HepG2 (cell line): ENCODE data around the gene CNN3. TPM values are rescaled to one million over a fixed set of nuclear protein-coding genes. Genes with fewer than 3 reads are reported as not detected.

Experiments
- ATAC-seq: fragments of 200-7000 bp; cut with Tn5 transposase; 3 replicates; pipeline ENCODE4 v1.9.1; 2020; ENCODE audit warnings: mild to moderate bottlenecking, moderate library complexity
- BruUV-seq: library from RNA; stranded (reverse); fragments of 400-500 nt; replicated peaks from 2 replicates; lab custom pipeline; 2021; lab: Mats Ljungman, UMichigan
- CTCF ChIA-PET: fragments of 300-600 bp; formaldehyde crosslinking; extraction: SDS; loops from one replicate; lab custom pipeline; 2021; ENCODE audit warnings: low total read pairs, inconsistent platforms, low intra/inter-chr PET ratio; lab: Yijun Ruan, JAX
- POLR2A ChIA-PET: fragments of 350-600 bp; sonication (Branson Sonifier 250); formaldehyde crosslinking; loops from one replicate; lab custom pipeline; 2020; ENCODE audit warnings: antibody characterized with exemption, inconsistent platforms; lab: Yijun Ruan, JAX
- DNase-seq: peaks from one replicate; pipeline ENCODE4 v3.0.0-alpha.2; 2015; ENCODE audit warnings: low spot score
- FAIRE-seq: peaks from 3 replicates; lab custom pipeline; 2011; peaks lifted over from hg19 to GRCh38; lab: Jason Lieb, UNC
- H2AFZ ChIP-seq: one replicate; pipeline ENCODE4 v1.6.1; 2011; ENCODE audit warnings: low read length, inconsistent platforms
- H3K27ac ChIP-seq: fragments of 300-600 bp; 3 replicates; pipeline ENCODE4 v1.8.0; 2011; ENCODE audit warnings: mixed run types, mild to moderate bottlenecking, mixed read lengths, low read length, inconsistent platforms; ENCODE audit not compliant: insufficient read depth; ENCODE audit errors: extremely low read length
- H3K27me3 ChIP-seq, 2 experiments: fragments of 200-600 bp in 1 of 2; 2 replicates in 1 of 2; 3 replicates in 1 of 2; pipeline versions ENCODE4 v1.6.0 to v1.8.0; 2011; ENCODE audit warnings: low read length in 2 of 2, mild to moderate bottlenecking in 2 of 2, moderate library complexity in 2 of 2, inconsistent platforms in 1 of 2; ENCODE audit not compliant: insufficient read depth in 2 of 2, control insufficient read depth in 1 of 2
- H3K36me3 ChIP-seq, 2 experiments: fragments of 200-600 bp in 1 of 2; replicated peaks in 1 of 2; 2 replicates in 1 of 2; 3 replicates in 1 of 2; pipeline versions ENCODE4 v1.5.1 to v1.8.0; 2011; ENCODE audit warnings: low read length in 2 of 2, inconsistent platforms in 1 of 2; ENCODE audit not compliant: insufficient read depth in 2 of 2, control insufficient read depth in 1 of 2
- H3K4me1 ChIP-seq: 2 replicates; pipeline ENCODE4 v1.5.1; 2012; ENCODE audit warnings: low read length, inconsistent platforms; ENCODE audit not compliant: insufficient read depth
- H3K4me2 ChIP-seq: 2 replicates; pipeline ENCODE4 v1.6.0; 2011; ENCODE audit warnings: low read depth, low read length, inconsistent platforms
- H3K4me3 ChIP-seq, 3 experiments: fragments of 200-600 bp in 1 of 3; sonication (generic), shearing (Covaris generic) in 1 of 3; replicated peaks in 1 of 3; 2 replicates each; pipeline ENCODE4 v1.5.1; 2011 to 2016; ENCODE audit warnings: low read length in 3 of 3, inconsistent platforms in 2 of 3, low read depth in 2 of 3, mild to moderate bottlenecking in 2 of 3, control low read depth in 1 of 3, mixed read lengths in 1 of 3; ENCODE audit not compliant: insufficient read depth in 1 of 3
- H3K79me2 ChIP-seq: one replicate; pipeline ENCODE4 v1.6.1; 2011; ENCODE audit warnings: low read length, inconsistent platforms; ENCODE audit not compliant: insufficient read depth
- H3K9ac ChIP-seq: 2 replicates; pipeline ENCODE4 v1.6.0; 2011; ENCODE audit warnings: mild to moderate bottlenecking, low read depth, low read length, inconsistent platforms; ENCODE audit not compliant: insufficient read depth
- H3K9me3 ChIP-seq: 2 replicates; pipeline ENCODE4 v1.5.1; 2012; ENCODE audit warnings: mild to moderate bottlenecking, low read length
- H4K20me1 ChIP-seq: 2 replicates; pipeline ENCODE4 v1.6.0; 2011; ENCODE audit warnings: inconsistent platforms, mild to moderate bottlenecking, low read length, moderate library complexity; ENCODE audit not compliant: insufficient read depth
- ARID2 ChIP-seq: sonication (generic); formaldehyde crosslinking; IDR thresholded peaks from 2 replicates; pipeline ENCODE4 v1.8.1; 2022; ENCODE audit warnings: mild to moderate bottlenecking, missing genetic modification reagents, borderline replicate concordance
- ATF7 ChIP-seq, 2 experiments: fragments of 450-650 bp in 1 of 2; sonication (generic) in 1 of 2; formaldehyde crosslinking in 1 of 2; IDR thresholded peaks; 2 replicates each; pipeline versions ENCODE4 v1.4.0 to v1.6.1; 2016 to 2020; ENCODE audit warnings: antibody characterized with exemption in 1 of 2, mild to moderate bottlenecking in 1 of 2, missing genetic modification reagents in 1 of 2
- ETV5 ChIP-seq: IDR thresholded peaks from 2 replicates; pipeline ENCODE4 v1.6.1; 2018; ENCODE audit warnings: missing biosample characterization, missing genetic modification reagents, inconsistent platforms, borderline replicate concordance
- HNRNPUL1 ChIP-seq: fragments of 200-400 bp; formaldehyde crosslinking; IDR thresholded peaks from 2 replicates; pipeline ENCODE4 v1.6.1; 2017; ENCODE audit warnings: low read depth, mild to moderate bottlenecking, low read length, moderate library complexity
- KLF9 ChIP-seq: IDR thresholded peaks from 2 replicates; pipeline ENCODE4 v1.6.1; 2016; ENCODE audit warnings: low read depth
- KMT2A ChIP-seq: sonication (generic); formaldehyde crosslinking; IDR thresholded peaks from 2 replicates; pipeline ENCODE4 v1.4.0; 2020; ENCODE audit warnings: missing genetic modification reagents
- MEF2D ChIP-seq: sonication (generic); formaldehyde crosslinking; IDR thresholded peaks from 2 replicates; pipeline ENCODE4 v1.5.1; 2020; ENCODE audit warnings: mild to moderate bottlenecking, missing genetic modification reagents
- NFIB ChIP-seq: sonication (generic); formaldehyde crosslinking; IDR thresholded peaks from 2 replicates; pipeline ENCODE4 v1.9.0; 2021; ENCODE audit warnings: missing genetic modification reagents, mild to moderate bottlenecking, borderline replicate concordance
- THAP11 ChIP-seq: IDR thresholded peaks from 2 replicates; pipeline ENCODE4 v1.6.1; 2016; ENCODE audit warnings: missing biosample characterization, missing genetic modification reagents
- U2AF2 ChIP-seq: fragments of 200-400 bp; formaldehyde crosslinking; IDR thresholded peaks from 2 replicates; pipeline ENCODE4 v1.6.1; 2017; ENCODE audit warnings: low read depth, mild to moderate bottlenecking, low read length
- YEATS2 ChIP-seq: sonication (generic); formaldehyde crosslinking; IDR thresholded peaks from 2 replicates; pipeline ENCODE4 v1.4.0; 2020; ENCODE audit warnings: missing genetic modification reagents, borderline replicate concordance
- ZNF143 ChIP-seq: sonication (generic); formaldehyde crosslinking; IDR thresholded peaks from 2 replicates; pipeline ENCODE4 v1.4.0; 2020; ENCODE audit warnings: missing genetic modification reagents
- ZNF614 ChIP-seq: IDR thresholded peaks from 2 replicates; pipeline ENCODE4 v1.6.1; 2018; ENCODE audit warnings: missing biosample characterization, missing genetic modification reagents, inconsistent platforms, borderline replicate concordance
- ZNF660 ChIP-seq: sonication (generic); formaldehyde crosslinking; IDR thresholded peaks from 2 replicates; pipeline ENCODE4 v1.5.1; 2020; ENCODE audit warnings: mild to moderate bottlenecking, low read depth, missing genetic modification reagents, borderline replicate concordance
- WGBS: methylation state at CpG from one replicate; pipeline ENCODE4 v1.1.6; 2017; ENCODE audit warnings: low lambda C conversion rate; 5-methylcytosine and 5-hydroxymethylcytosine counted together
- in situ Hi-C: cut with HindIII; loops from 2 replicates; pipeline ENCODE4 v1.10.0; 2017; ENCODE audit warnings: low pct_unique_long_range_greater_than_20kb; ENCODE audit not compliant: extremely low pct_ligation_motif_present
- intact Hi-C: fragments of 100-400 bp; cut with micrococcal nuclease; formaldehyde crosslinking; loops from one replicate; pipeline ENCODE4 v1.10.0; 2022; ENCODE audit not compliant: unreplicated experiment
- polyA plus RNA-seq, 8 experiments: library from polyadenylated mRNA; depleted of rRNA in 3 of 8; stranded (reverse) in 7 of 8; unstranded in 1 of 8; fragments of >200 nt; fragmentation: Illumina TruSeq in 4 of 8; extraction: Trizol in 4 of 8; gene quantifications; 2 replicates each; pipeline versions ENCODE4 v1.2.1 to v1.2.3, GENCODE V29; 2011 to 2016; ENCODE audit warnings: low read depth in 4 of 8, missing spikeins in 1 of 8, mixed read lengths in 1 of 8; ENCODE audit not compliant: insufficient read depth in 1 of 8
- total RNA-seq, 5 experiments: library from RNA; depleted of rRNA; stranded (reverse); fragments of >200 nt; fragmentation: Illumina TruSeq; extraction: Trizol; gene quantifications; 2 replicates each; pipeline ENCODE4 v1.2.3, GENCODE V29; 2016; ENCODE audit warnings: low read depth in 1 of 5
- TF ChIP-seq, protein P1 (sequence below): sonication (generic); formaldehyde crosslinking; IDR thresholded peaks from 2 replicates; pipeline ENCODE4 v1.5.0; 2020; ENCODE audit warnings: mild to moderate bottlenecking, missing genetic modification reagents
- TF ChIP-seq, protein P2 (sequence below), 2 experiments: IDR thresholded peaks; 2 replicates each; pipeline ENCODE4 v1.6.1; 2011 to 2012; ENCODE audit warnings: low read length in 2 of 2, borderline replicate concordance in 1 of 2, low read depth in 1 of 2, mild to moderate bottlenecking in 1 of 2, moderate library complexity in 1 of 2

CNN3 gene
- total and polyA plus RNA-seq, 2 of the 13 experiments (the other 11 are each of a cell fraction or from before 2014, with no cell fraction given): 113 to 223 TPM

DNA sequence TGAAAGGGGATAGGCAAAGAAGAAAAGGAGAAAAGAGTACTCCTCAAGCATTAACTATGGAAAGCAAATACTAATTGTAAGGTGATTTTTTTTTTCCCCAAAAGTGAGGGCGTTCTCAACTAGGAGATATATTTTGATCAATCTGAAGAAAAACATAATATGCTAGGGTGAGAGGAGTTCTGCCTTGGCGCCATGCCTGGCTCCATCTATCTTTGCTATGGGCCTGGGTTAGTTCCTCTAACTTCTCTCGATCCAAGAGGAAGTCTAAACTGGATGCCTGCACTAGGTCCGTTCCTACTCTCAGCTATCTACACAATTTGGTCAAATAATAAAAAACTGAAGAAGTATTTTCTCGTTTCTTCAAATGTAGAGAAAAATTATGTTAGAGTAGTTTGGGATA lies 20.5 kb downstream of the CNN3 start:
- POLR2A ChIA-PET: no interaction called here
- peaks cover 18% of the 10 kb centered on the region for H4K20me1 ChIP-seq

More for the DNA sequence above, 20.5 kb downstream of the CNN3 start:
- Histone ChIP-seq H3K4me1 (peaks cover 10% of the 10 kb centered on the region), H3K79me2 (peaks cover 87% of the 10 kb centered on the region), H3K36me3 (peaks cover 9 to 40% of the 10 kb centered on the region in 2 experiments), H3K4me3 (no peak overlapping the region), H3K9ac (no peak overlapping the region), H3K27ac (no peak overlapping the region), H3K27me3 (no peaks in the 10 kb centered on the region), H3K4me2 (no peak overlapping the region), H3K9me3 (no peaks in the 10 kb centered on the region), H2AFZ (no peak overlapping the region)
- FAIRE-seq (no peak), DNase-seq (no peak), ATAC-seq (no peak)
- no peak for TF ChIP-seq THAP11 (CRISPR knock-in tag)
- no peak for TF ChIP-seq MEF2D (CRISPR knock-in tag)
- TF ChIP-seq HNRNPUL1: no peak
- no peak for TF ChIP-seq KLF9 (CRISPR knock-in tag)
- TF ChIP-seq, protein P1, sequence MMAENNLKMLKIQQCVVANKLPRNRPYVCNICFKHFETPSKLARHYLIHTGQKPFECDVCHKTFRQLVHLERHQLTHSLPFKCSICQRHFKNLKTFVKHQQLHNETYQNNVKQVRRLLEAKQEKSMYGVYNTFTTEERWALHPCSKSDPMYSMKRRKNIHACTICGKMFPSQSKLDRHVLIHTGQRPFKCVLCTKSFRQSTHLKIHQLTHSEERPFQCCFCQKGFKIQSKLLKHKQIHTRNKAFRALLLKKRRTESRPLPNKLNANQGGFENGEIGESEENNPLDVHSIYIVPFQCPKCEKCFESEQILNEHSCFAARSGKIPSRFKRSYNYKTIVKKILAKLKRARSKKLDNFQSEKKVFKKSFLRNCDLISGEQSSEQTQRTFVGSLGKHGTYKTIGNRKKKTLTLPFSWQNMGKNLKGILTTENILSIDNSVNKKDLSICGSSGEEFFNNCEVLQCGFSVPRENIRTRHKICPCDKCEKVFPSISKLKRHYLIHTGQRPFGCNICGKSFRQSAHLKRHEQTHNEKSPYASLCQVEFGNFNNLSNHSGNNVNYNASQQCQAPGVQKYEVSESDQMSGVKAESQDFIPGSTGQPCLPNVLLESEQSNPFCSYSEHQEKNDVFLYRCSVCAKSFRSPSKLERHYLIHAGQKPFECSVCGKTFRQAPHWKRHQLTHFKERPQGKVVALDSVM: no peak
- TF ChIP-seq ZNF614 (CRISPR knock-in tag): no peak
- TF ChIP-seq ATF7 (IDR thresholded peaks at IDR 0.05): no peak
- no peak for TF ChIP-seq ATF7 (CRISPR knock-in tag; IDR thresholded peaks at IDR 0.05)
- no peak for TF ChIP-seq ARID2 (CRISPR knock-in tag)
- TF ChIP-seq, protein P2, sequence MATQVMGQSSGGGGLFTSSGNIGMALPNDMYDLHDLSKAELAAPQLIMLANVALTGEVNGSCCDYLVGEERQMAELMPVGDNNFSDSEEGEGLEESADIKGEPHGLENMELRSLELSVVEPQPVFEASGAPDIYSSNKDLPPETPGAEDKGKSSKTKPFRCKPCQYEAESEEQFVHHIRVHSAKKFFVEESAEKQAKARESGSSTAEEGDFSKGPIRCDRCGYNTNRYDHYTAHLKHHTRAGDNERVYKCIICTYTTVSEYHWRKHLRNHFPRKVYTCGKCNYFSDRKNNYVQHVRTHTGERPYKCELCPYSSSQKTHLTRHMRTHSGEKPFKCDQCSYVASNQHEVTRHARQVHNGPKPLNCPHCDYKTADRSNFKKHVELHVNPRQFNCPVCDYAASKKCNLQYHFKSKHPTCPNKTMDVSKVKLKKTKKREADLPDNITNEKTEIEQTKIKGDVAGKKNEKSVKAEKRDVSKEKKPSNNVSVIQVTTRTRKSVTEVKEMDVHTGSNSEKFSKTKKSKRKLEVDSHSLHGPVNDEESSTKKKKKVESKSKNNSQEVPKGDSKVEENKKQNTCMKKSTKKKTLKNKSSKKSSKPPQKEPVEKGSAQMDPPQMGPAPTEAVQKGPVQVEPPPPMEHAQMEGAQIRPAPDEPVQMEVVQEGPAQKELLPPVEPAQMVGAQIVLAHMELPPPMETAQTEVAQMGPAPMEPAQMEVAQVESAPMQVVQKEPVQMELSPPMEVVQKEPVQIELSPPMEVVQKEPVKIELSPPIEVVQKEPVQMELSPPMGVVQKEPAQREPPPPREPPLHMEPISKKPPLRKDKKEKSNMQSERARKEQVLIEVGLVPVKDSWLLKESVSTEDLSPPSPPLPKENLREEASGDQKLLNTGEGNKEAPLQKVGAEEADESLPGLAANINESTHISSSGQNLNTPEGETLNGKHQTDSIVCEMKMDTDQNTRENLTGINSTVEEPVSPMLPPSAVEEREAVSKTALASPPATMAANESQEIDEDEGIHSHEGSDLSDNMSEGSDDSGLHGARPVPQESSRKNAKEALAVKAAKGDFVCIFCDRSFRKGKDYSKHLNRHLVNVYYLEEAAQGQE (IDR thresholded peaks at IDR 0.05; ENCODE audit: borderline replicate concordance in 1 of 2, low read depth in 1 of 2, low read length in 2 of 2): no peak
- no peak for TF ChIP-seq ETV5 (CRISPR knock-in tag)
- no peak for TF ChIP-seq NFIB (CRISPR knock-in tag)
- no peak for TF ChIP-seq ZNF660
- TF ChIP-seq KMT2A: no peak
- TF ChIP-seq U2AF2: no peak
- TF ChIP-seq YEATS2 (CRISPR knock-in tag): no peak
- TF ChIP-seq ZNF143 (CRISPR knock-in tag): no peak
- CTCF ChIA-PET: no interaction called here
- in situ Hi-C loops: no loop called here
- no TSS peak for BruUV-seq
- intact Hi-C loops: no loop called here
- WGBS: 96% methylated on average over 5 of the region's 5 CpGs
